Measurements from ENCODE around the gene PPP2R2B. TPM values are rescaled to one million over a fixed set of nuclear protein-coding genes. Genes with fewer than 3 reads are reported as not detected.

The PPP2R2B gene
- total and polyA plus RNA-seq, 2 donors (not counting 3 experiments of a cell fraction or from before 2014, with no cell fraction given), result not detected

DNA sequence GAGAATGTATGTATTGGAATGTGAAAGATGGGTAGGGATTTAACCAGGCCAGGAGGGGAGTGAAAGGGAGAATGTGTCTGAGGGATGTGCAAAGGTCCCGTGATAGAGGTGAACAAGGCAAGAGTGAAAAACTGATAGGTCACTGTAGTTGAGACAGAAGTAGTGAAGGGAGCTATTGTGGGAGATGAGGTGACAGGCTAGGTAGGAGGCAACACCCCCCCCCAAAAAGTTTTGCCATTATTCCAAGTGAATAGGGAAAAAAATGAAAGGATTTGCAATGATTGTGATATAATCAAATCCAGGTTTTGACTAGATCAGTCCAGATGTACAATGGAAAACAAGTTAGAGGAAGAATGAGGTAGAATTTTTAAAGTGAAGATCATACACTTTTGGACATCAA lies 226.0 kb downstream of the PPP2R2B start:
- Histone ChIP-seq H3K9ac (replicated peaks; ENCODE audit: extremely low read depth, insufficient read depth, low read length) (no peak overlapping the region), H3K27me3 (ENCODE audit: control insufficient read depth in 2 of 2, insufficient read depth in 2 of 2, low read length in 2 of 2) (no peaks in the 10 kb centered on the region), H3K4me1 (ENCODE audit: control insufficient read depth, extremely low read depth, insufficient read depth, low read length) (no peaks in the 10 kb centered on the region), H3K36me3 (ENCODE audit: control insufficient read depth in 2 of 2, extremely low read depth in 1 of 2, insufficient read depth in 2 of 2, low read length in 2 of 2) (no peaks in the 10 kb centered on the region), H4K20me1 (replicated peaks; ENCODE audit: control insufficient read depth, extremely low read depth, insufficient read depth, low read length) (no peaks in the 10 kb centered on the region), H3K9me3 (replicated peaks; ENCODE audit: control insufficient read depth, insufficient read depth, low read length) (no peaks in the 10 kb centered on the region), H2AFZ (ENCODE audit: low read depth, low read length) (no peak overlapping the region), H3K79me2 (ENCODE audit: control insufficient read depth, insufficient read depth, low read length) (no peaks in the 10 kb centered on the region), H3K4me3 (replicated peaks in 1 of 3; ENCODE audit: insufficient read depth in 1 of 3, low read depth in 1 of 3, low read length in 3 of 3) (no peak overlapping the region), H3K9me1 (replicated peaks; ENCODE audit: control insufficient read depth, extremely low read depth, insufficient read depth, low read length) (no peaks in the 10 kb centered on the region), H3K27ac (ENCODE audit: insufficient read depth, low read depth, low read length) (no peak overlapping the region), H3K4me2 (ENCODE audit: insufficient read depth, low read length) (no peak overlapping the region)
- no peak for FAIRE-seq
- dilution Hi-C loops (cut with MboI; ENCODE audit: extremely low pct_ligation_motif_present, low sequenced_read_pairs) (no loop called here), intact Hi-C loops (cut with micrococcal nuclease) (no loop called here)
- CTCF ChIA-PET, result interaction anchor here (1.0 to 1.4 kb wide), 2 partner anchors 9 to 536 kb away, joined by 3 to 4 read pairs; no protein-coding TSS in a partner anchor
- DNase-seq (ENCODE audit: low read depth, low spot score), result no peak
- BruUV-seq (replicated peaks), result no TSS peak
- POLR2A ChIA-PET, result no interaction called here
- TF ChIP-seq POLR2AphosphoS5 (IDR thresholded peaks at IDR 0.05; ENCODE audit: insufficient read depth, low read depth, low read length) (no peak), EZH2 (IDR thresholded peaks at IDR 0.05; ENCODE audit: borderline replicate concordance, low read depth, low read length, severe bottlenecking) (no peak), CTCF (IDR thresholded peaks at IDR 0.05; ENCODE audit: extremely low read depth in 1 of 2, insufficient read depth in 1 of 2, low read depth in 1 of 2, low read length in 2 of 2) (no peak), POLR2A (IDR thresholded peaks at IDR 0.05; ENCODE audit: low read depth, low read length) (no peak), MYC (IDR thresholded peaks at IDR 0.05; ENCODE audit: low read depth, low read length) (no peak), JUN (IDR thresholded peaks at IDR 0.05; ENCODE audit: borderline replicate concordance, insufficient read depth, insufficient read length, low read depth) (no peak)

- no peaks in the 10 kb centered on the region for H4K20me1 ChIP-seq (replicated peaks; ENCODE audit: control insufficient read depth, extremely low read depth, insufficient read depth, low read length)
- H3K27ac ChIP-seq (ENCODE audit: insufficient read depth, low read depth, low read length), result no peak overlapping the region
- H3K9me1 ChIP-seq (replicated peaks; ENCODE audit: control insufficient read depth, extremely low read depth, insufficient read depth, low read length), result no peaks in the 10 kb centered on the region
- dilution Hi-C loops (cut with MboI; ENCODE audit: extremely low pct_ligation_motif_present, low sequenced_read_pairs) (no loop called here), intact Hi-C loops (cut with micrococcal nuclease) (no loop called here)
- FAIRE-seq (no peak), DNase-seq (ENCODE audit: low read depth, low spot score) (no peak)
- no peak overlapping the region for H2AFZ ChIP-seq (ENCODE audit: low read depth, low read length)
- no peak overlapping the region for H3K4me3 ChIP-seq (replicated peaks in 1 of 3; ENCODE audit: insufficient read depth in 1 of 3, low read depth in 1 of 3, low read length in 3 of 3)
- no peaks in the 10 kb centered on the region for H3K27me3 ChIP-seq (ENCODE audit: control insufficient read depth in 2 of 2, insufficient read depth in 2 of 2, low read length in 2 of 2)
- no TSS peak for BruUV-seq (replicated peaks)
- POLR2A ChIA-PET, result no interaction called here
- no peak overlapping the region for H3K4me2 ChIP-seq (ENCODE audit: insufficient read depth, low read length)
- CTCF ChIA-PET, result interaction anchor here (0.6 kb wide), 1 partner anchor 806 kb away, joined by 3 read pairs; no protein-coding TSS in a partner anchor
- no peak overlapping the region for H3K9ac ChIP-seq (replicated peaks; ENCODE audit: extremely low read depth, insufficient read depth, low read length)
- no peak for TF ChIP-seq GATA2 (IDR thresholded peaks at IDR 0.05; ENCODE audit: insufficient read depth, insufficient read length, low read depth, low read length)
- no peak for TF ChIP-seq JUN (IDR thresholded peaks at IDR 0.05; ENCODE audit: borderline replicate concordance, insufficient read depth, insufficient read length, low read depth)
- TF ChIP-seq MYC (IDR thresholded peaks at IDR 0.05; ENCODE audit: low read depth, low read length), result no peak
- no peak for TF ChIP-seq MAX (IDR thresholded peaks at IDR 0.05; ENCODE audit: insufficient read depth, insufficient read length)
- TF ChIP-seq EZH2 (IDR thresholded peaks at IDR 0.05; ENCODE audit: borderline replicate concordance, low read depth, low read length, severe bottlenecking), result no peak
- TF ChIP-seq FOS (IDR thresholded peaks at IDR 0.05; ENCODE audit: borderline replicate concordance, insufficient read depth, low read length), result no peak
- H3K79me2 ChIP-seq (ENCODE audit: control insufficient read depth, insufficient read depth, low read length), result no peaks in the 10 kb centered on the region
- H3K36me3 ChIP-seq (ENCODE audit: control insufficient read depth in 2 of 2, extremely low read depth in 1 of 2, insufficient read depth in 2 of 2, low read length in 2 of 2), result no peaks in the 10 kb centered on the region
- no peaks in the 10 kb centered on the region for H3K4me1 ChIP-seq (ENCODE audit: control insufficient read depth, extremely low read depth, insufficient read depth, low read length)
- no peaks in the 10 kb centered on the region for H3K9me3 ChIP-seq (replicated peaks; ENCODE audit: control insufficient read depth, insufficient read depth, low read length)
These were observed 230.8 kb downstream of the PPP2R2B start for GRCh38 chr5:146647656-146648199.
